ENCODE results near the gene SULT4A1.

GRCh38 chr22:43783777-43784176, 78.5 kb downstream of the SULT4A1 start:
- TF ChIP-seq POLR2A (IDR thresholded peaks at IDR 0.05; ENCODE audit: low read depth, low read length) = no peak
- TF ChIP-seq CREM (IDR thresholded peaks at IDR 0.05; ENCODE audit: low read depth) = no peak
- no peak for TF ChIP-seq YY1 (IDR thresholded peaks at IDR 0.05; ENCODE audit: low read depth, low read length)
- TF ChIP-seq ATF2 (IDR thresholded peaks at IDR 0.05; ENCODE audit: low read length) = no peak
- TF ChIP-seq CEBPB (IDR thresholded peaks at IDR 0.05; ENCODE audit: borderline replicate concordance in 1 of 2, low read depth in 2 of 2, low read length in 2 of 2) = no peak
- no peak for TF ChIP-seq REST (IDR thresholded peaks at IDR 0.05; ENCODE audit: low read depth, low read length)
- TF ChIP-seq CUX1 (IDR thresholded peaks at IDR 0.05; ENCODE audit: insufficient replicate concordance, low read depth, low read length) = no peak
- TF ChIP-seq CTCF (IDR thresholded peaks at IDR 0.05 in 2 of 3, conservative IDR thresholded peaks at IDR 0.05 in 1 of 3; ENCODE audit: control insufficient read depth in 2 of 3, extremely low read depth in 1 of 3, insufficient read depth in 1 of 3, low read depth in 3 of 3, low read length in 3 of 3) = 0 out of 6 replicates have a peak, but pooled peaks of 2 of the 3 experiments have one; percentile 5

Measured in GM12878 (cell line).